Pancreas (tissue), 10 donors: ENCODE data around the gene MECR. TPM values are rescaled to one million over a fixed set of nuclear protein-coding genes. Genes with fewer than 3 reads are reported as not detected.

Experiments used
- ATAC-seq, 4 donors: fragments of 200-7000 bp; cut with Tn5 transposase; one replicate each; pipeline versions ENCODE4 v1.8.0 to v1.9.1; 2020; ENCODE audit warnings: mild to moderate bottlenecking in 4 of 4, moderate library complexity in 4 of 4
- DNase-seq, 6 donors: peaks; one replicate each; pipeline ENCODE4 v3.0.0-alpha.2; 2020
- FAIRE-seq: peaks from 2 replicates; lab custom pipeline; 2012; peaks lifted over from hg19 to GRCh38; lab: Jason Lieb, UNC
- H3K27ac ChIP-seq, 4 donors: fragments of 200-600 bp; sonication (generic); 1 replicate in 3 of 4; 2 replicates in 1 of 4; pipeline versions ENCODE4 v1.5.0 to v1.8.0; 2020
- H3K27me3 ChIP-seq, 4 donors: fragments of 200-600 bp; one replicate each; pipeline ENCODE4 v1.8.0; 2021
- H3K36me3 ChIP-seq, 3 donors: fragments of 200-600 bp; sonication (generic) in 1 of 3; one replicate each; pipeline versions ENCODE4 v1.5.0 to v1.8.0; 2020 to 2021
- H3K4me1 ChIP-seq, 3 donors: fragments of 200-600 bp; one replicate each; pipeline ENCODE4 v1.8.0; 2021
- H3K4me3 ChIP-seq, 4 donors: fragments of 200-600 bp; sonication (generic) in 2 of 4; one replicate each; pipeline versions ENCODE4 v1.5.0 to v1.8.0; 2020 to 2021
- H3K9me3 ChIP-seq, 4 donors: fragments of 200-600 bp; one replicate each; pipeline ENCODE4 v1.8.0; 2021
- WGBS, 2 donors: extraction: QIAGEN DNeasy Blood & Tissue Kit; methylation state at CpG; one replicate each; pipeline ENCODE4 v1.1.7; 2013; 5-methylcytosine and 5-hydroxymethylcytosine counted together
- intact Hi-C, 3 donors: fragments of 100-400 bp; cut with DNase I; formaldehyde crosslinking; loops; one replicate each; pipeline versions ENCODE4 v1.11.1 to v1.14.2; 2022
- polyA plus RNA-seq, 2 donors: library from polyadenylated mRNA; stranded (reverse); fragments of 200-250 nt; gene quantifications; one replicate each; pipeline ENCODE4 v1.2.3, GENCODE V29; 2013
- total RNA-seq, 6 donors: library from RNA; stranded (reverse); fragmentation: NEBNext Ultra II Directional in 4 of 6; extraction: Animal tissue kit (Norgen Biotek cat#: 25700) in 4 of 6; gene quantifications; one replicate each; pipeline versions ENCODE4 v1.2.1 to v1.2.4, GENCODE V29; 2021 to 2023
- TF ChIP-seq, protein P1 (sequence below), 4 donors: fragments of 200-600 bp; sonication (generic) in 3 of 4; IDR thresholded peaks; one replicate each; pipeline versions ENCODE4 v1.5.0 to v1.8.0; 2021; ENCODE audit warnings: antibody characterized with exemption in 4 of 4
- donor health status: healthy with polysubstance abuse.
- donor health status: DM: no; HTN: no; CAD: no; lungs with moderate emphysema.
- donor health status: DM: no; HTN: no; CAD: no.
- donor health status: control.
- donor health status: control.
- donor health status: Bipolar disorder and iron deficiency.
- donor health status: DM: yes; HTN: yes; CAD: no.
- donor health status: DM: no; HTN: no; CAD: no.
- donor health status: DM: no; HTN: no; CAD: no.
- donor health status: DM: yes; HTN: yes; CAD: no.

The MECR gene
- total and polyA plus RNA-seq, 8 donors: 9.0 to 19.6 (median 10.5) TPM

DNA sequence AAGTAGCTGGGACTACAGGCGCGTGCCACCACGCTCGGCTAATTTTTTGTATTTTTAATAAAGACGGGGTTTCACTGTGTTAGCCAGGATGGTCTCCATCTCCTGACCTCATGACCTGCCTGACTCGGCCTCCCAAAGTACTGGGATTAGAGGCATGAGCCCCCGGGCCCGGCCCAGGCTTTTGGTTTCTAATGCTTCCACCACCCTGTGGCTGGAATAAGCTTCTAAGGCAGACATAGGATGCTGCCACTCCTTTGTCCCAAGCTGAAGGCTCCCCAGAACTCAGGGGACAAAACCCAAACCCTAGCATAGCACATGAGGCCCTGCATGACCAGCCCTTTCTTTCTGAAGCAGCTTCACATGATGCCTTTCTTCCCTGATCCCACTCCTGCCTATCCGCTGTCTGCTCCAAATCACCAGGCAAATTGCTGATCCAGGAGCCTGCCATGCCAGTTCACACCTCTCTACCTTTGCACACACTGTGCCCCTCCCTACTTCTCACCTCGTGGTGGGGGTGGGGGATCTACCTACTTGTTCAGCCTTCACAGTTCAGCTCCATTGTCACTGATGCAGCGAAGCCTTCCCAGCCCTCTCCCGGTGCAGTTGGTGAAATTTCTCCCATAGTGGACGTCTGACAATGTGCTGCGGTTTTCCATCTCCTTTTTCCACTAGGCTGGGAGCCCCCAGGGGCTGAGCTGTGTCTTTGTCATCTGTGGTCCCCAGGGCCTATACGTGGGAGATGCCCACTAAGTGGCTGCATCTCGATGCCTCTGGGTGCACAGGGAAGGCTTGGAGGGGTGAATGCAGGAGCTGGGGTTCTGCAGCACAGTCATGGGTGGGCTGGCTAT is 12.5 kb upstream of the MECR start:
- intact Hi-C loops: loop anchor here in 1 of 3 donors (10.0 kb wide), 1 partner anchor 1142 kb away; no protein-coding TSS in a partner anchor
- no peak for DNase-seq
- no peak for ATAC-seq
- 80 to 83% methylated on average over 16 of the region's 16 CpGs for WGBS, 2 donors
- TF ChIP-seq, protein P1, sequence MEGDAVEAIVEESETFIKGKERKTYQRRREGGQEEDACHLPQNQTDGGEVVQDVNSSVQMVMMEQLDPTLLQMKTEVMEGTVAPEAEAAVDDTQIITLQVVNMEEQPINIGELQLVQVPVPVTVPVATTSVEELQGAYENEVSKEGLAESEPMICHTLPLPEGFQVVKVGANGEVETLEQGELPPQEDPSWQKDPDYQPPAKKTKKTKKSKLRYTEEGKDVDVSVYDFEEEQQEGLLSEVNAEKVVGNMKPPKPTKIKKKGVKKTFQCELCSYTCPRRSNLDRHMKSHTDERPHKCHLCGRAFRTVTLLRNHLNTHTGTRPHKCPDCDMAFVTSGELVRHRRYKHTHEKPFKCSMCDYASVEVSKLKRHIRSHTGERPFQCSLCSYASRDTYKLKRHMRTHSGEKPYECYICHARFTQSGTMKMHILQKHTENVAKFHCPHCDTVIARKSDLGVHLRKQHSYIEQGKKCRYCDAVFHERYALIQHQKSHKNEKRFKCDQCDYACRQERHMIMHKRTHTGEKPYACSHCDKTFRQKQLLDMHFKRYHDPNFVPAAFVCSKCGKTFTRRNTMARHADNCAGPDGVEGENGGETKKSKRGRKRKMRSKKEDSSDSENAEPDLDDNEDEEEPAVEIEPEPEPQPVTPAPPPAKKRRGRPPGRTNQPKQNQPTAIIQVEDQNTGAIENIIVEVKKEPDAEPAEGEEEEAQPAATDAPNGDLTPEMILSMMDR (IDR thresholded peaks at IDR 0.05): no peak
- no peaks in the 10 kb centered on the region for H3K27me3 ChIP-seq
- H3K36me3 ChIP-seq: no peaks in the 10 kb centered on the region
- H3K4me1 ChIP-seq: no peaks in the 10 kb centered on the region
- no peaks in the 10 kb centered on the region for H3K9me3 ChIP-seq
- H3K27ac ChIP-seq: no peak overlapping the region
- FAIRE-seq: no peak
- no peak overlapping the region for H3K4me3 ChIP-seq

DNA sequence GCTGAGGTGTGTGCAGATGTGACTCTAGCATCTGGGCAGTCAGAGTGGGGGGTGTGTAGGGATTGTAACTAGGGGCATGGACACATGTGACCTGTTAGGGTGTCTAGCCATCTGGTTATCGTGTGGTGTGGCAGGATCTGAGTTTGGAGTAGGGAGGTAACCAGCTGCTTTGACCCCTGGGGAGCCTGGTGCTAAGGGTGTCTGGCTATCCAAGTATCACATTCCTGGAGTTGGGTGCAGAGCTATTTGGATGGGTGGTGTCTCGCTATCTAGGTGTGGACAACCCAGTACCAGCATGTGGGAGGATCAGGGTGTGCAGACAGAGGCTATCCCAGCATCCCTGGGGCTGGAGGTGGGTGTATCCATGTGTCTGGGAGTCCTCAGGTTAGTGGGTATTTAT is 10.3 kb upstream of the MECR start:
- WGBS, 2 donors: 88 to 92% methylated on average over 2 of the region's 2 CpGs
- H3K36me3 ChIP-seq: no peaks in the 10 kb centered on the region
- DNase-seq (no peak), ATAC-seq (no peak), FAIRE-seq (no peak)
- TF ChIP-seq, protein P1 (IDR thresholded peaks at IDR 0.05): no peak
- H3K27ac ChIP-seq: no peak overlapping the region
- no peaks in the 10 kb centered on the region for H3K27me3 ChIP-seq
- no peaks in the 10 kb centered on the region for H3K9me3 ChIP-seq
- intact Hi-C loops: loop anchor here in 1 of 3 donors (10.0 kb wide), 1 partner anchor 1144 kb away; no protein-coding TSS in a partner anchor
- no peaks in the 10 kb centered on the region for H3K4me1 ChIP-seq
- no peak overlapping the region for H3K4me3 ChIP-seq

DNA sequence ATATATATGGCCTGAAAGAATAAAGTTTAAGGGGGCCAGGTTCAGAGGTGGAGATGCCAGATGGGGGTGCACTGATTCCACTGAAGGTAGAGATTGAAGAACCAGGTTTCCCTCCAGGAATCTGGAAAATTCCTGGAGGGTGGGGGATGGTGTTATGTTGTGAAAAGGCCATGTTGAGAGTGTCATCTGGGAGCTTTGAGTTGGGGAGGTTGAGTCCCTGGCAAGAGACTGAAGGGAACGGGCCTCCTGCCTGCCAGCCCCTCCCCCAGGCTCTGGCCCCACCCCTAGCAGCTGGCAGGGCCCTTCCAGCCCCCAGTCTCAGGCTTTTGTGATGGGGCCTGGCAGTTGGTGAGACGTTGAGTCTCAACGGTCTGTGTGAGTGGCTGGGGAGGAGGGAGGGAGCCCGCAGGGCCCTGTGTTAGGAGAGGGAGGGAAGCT is 9.7 kb upstream of the MECR start:
- Histone ChIP-seq H3K4me3 (no peak overlapping the region), H3K4me1 (no peaks in the 10 kb centered on the region), H3K27ac (no peak overlapping the region), H3K36me3 (no peaks in the 10 kb centered on the region), H3K27me3 (no peaks in the 10 kb centered on the region), H3K9me3 (no peaks in the 10 kb centered on the region)
- FAIRE-seq (no peak), ATAC-seq (no peak), DNase-seq (no peak)
- intact Hi-C loops: loop anchor here in 1 of 3 donors (10.0 kb wide), 1 partner anchor 1144 kb away; no protein-coding TSS in a partner anchor
- TF ChIP-seq, protein P1 (IDR thresholded peaks at IDR 0.05): no peak
- WGBS, 2 donors: 44 to 56% methylated on average over 2 to 4 of the region's 4 CpGs

- ATAC-seq: no peak
Observed at GRCh38 chr1:29239142-29239541, 8.4 kb upstream of the MECR start.

More at GRCh38 chr1:29239142-29239541, 8.4 kb upstream of the MECR start:
- WGBS, 2 donors: 59 to 64% methylated on average over 7 of the region's 7 CpGs
- Histone ChIP-seq H3K4me1 (no peaks in the 10 kb centered on the region), H3K36me3 (no peaks in the 10 kb centered on the region), H3K9me3 (no peaks in the 10 kb centered on the region), H3K27ac (peak overlapping the region in 2 of 4 donors; percentile 8 to 55), H3K4me3 (no peak overlapping the region), H3K27me3 (no peaks in the 10 kb centered on the region)
- FAIRE-seq (no peak), DNase-seq (no peak)
- TF ChIP-seq, protein P1 (IDR thresholded peaks at IDR 0.05): no peak
- intact Hi-C loops: loop anchor here in 1 of 3 donors (5.0 to 10.0 kb wide), 2 partner anchors 1136 to 1473 kb away; no protein-coding TSS in a partner anchor
